B cell (primary cell): ENCODE results near the gene GRM8.

Experiments used
- EZH2 ChIP-seq: IDR thresholded peaks from 2 replicates; pipeline ENCODE4 v1.6.1; 2012; ENCODE audit warnings: borderline replicate concordance, low read depth, mild to moderate bottlenecking, moderate library complexity, low read length; ENCODE audit not compliant: insufficient read depth, poor library complexity, severe bottlenecking
- TF ChIP-seq, protein P1 (sequence below): fragments of 200-600 bp; IDR thresholded peaks from one replicate; pipeline ENCODE4 v1.8.0; 2022; ENCODE audit warnings: antibody characterized with exemption, mild to moderate bottlenecking

DNA sequence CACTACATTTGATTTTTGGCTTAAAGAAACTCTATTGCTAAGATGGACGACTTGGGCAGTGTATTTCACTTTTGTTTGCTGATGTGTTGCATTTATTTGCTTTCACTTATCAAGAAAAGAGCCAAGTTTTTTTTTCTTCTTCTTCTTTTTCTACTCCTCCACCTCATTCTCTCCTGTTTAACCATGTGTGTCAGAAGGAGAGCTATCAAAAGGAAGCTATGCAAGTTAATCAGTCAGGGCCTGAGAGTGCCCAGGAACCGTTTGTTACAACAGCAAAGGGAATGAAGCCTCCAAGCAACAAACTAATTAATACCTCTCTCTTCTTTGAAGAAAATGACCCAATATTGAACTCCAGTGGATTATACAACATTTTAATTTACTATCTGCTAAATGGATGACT is 299.3 kb downstream of the GRM8 start:
- TF ChIP-seq, protein P1, sequence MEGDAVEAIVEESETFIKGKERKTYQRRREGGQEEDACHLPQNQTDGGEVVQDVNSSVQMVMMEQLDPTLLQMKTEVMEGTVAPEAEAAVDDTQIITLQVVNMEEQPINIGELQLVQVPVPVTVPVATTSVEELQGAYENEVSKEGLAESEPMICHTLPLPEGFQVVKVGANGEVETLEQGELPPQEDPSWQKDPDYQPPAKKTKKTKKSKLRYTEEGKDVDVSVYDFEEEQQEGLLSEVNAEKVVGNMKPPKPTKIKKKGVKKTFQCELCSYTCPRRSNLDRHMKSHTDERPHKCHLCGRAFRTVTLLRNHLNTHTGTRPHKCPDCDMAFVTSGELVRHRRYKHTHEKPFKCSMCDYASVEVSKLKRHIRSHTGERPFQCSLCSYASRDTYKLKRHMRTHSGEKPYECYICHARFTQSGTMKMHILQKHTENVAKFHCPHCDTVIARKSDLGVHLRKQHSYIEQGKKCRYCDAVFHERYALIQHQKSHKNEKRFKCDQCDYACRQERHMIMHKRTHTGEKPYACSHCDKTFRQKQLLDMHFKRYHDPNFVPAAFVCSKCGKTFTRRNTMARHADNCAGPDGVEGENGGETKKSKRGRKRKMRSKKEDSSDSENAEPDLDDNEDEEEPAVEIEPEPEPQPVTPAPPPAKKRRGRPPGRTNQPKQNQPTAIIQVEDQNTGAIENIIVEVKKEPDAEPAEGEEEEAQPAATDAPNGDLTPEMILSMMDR = no peak
- no peak for TF ChIP-seq EZH2
